Uterus (tissue), 4 donors: ENCODE data around the gene FAM76B. TPM values are rescaled to one million over a fixed set of nuclear protein-coding genes. Genes with fewer than 3 reads are reported as not detected.

Source experiments
- DNase-seq, 2 donors: peaks; one replicate each; pipeline ENCODE4 v3.0.0-alpha.2; 2019 to 2020
- H3K27ac ChIP-seq, 2 donors: fragments of 200-600 bp; sonication (generic); 1 replicate in 1 of 2; 2 replicates in 1 of 2; pipeline ENCODE4 v1.5.1; 2016 to 2018
- H3K27me3 ChIP-seq, 2 donors: fragments of 200-600 bp; sonication (generic); one replicate each; pipeline ENCODE4 v1.5.1; 2018 to 2019; ENCODE audit warnings: control low read depth in 1 of 2
- H3K36me3 ChIP-seq, 2 donors: fragments of 200-600 bp; sonication (generic); one replicate each; pipeline ENCODE4 v1.5.1; 2019; ENCODE audit warnings: control low read depth in 1 of 2
- H3K4me1 ChIP-seq, 2 donors: fragments of 200-600 bp; sonication (generic); one replicate each; pipeline ENCODE4 v1.5.1; 2018 to 2019; ENCODE audit warnings: control low read depth in 1 of 2
- H3K4me3 ChIP-seq, 2 donors: fragments of 200-600 bp; sonication (generic); 1 replicate in 1 of 2; 2 replicates in 1 of 2; pipeline ENCODE4 v1.5.1; 2018 to 2019; ENCODE audit warnings: mild to moderate bottlenecking in 1 of 2
- H3K9me3 ChIP-seq, 2 donors: fragments of 200-600 bp; sonication (generic); one replicate each; pipeline ENCODE4 v1.5.1; 2019; ENCODE audit warnings: control low read depth in 1 of 2
- CTCF ChIP-seq, 4 experiments: fragments of 200-600 bp in 2 of 4; fragments of 450-650 bp in 2 of 4; sonication (generic) in 2 of 4; IDR thresholded peaks; one replicate each; pipeline ENCODE4 v1.5.1; 2016 to 2019; ENCODE audit warnings: antibody characterized with exemption in 4 of 4, mild to moderate bottlenecking in 2 of 4, moderate library complexity in 1 of 4
- POLR2A ChIP-seq, 2 donors: fragments of 450-650 bp; IDR thresholded peaks; one replicate each; pipeline ENCODE4 v1.6.1; 2016; ENCODE audit warnings: antibody characterized with exemption in 2 of 2, mild to moderate bottlenecking in 1 of 2, moderate library complexity in 1 of 2
- intact Hi-C: fragments of 100-400 bp; cut with DNase I; formaldehyde crosslinking; loops from one replicate; pipeline ENCODE4 v1.15.1; 2023; ENCODE audit warnings: low total_unique reads
- total RNA-seq, 4 donors: library from RNA; depleted of rRNA in 3 of 4; stranded (reverse); fragments of >200 nt in 3 of 4; gene quantifications; one replicate each; pipeline versions ENCODE4 v1.1.0 to v1.2.4, GENCODE V29; 2014 to 2023
- donor health status: DM: yes; HTN: yes; CAD: no.

Gene FAM76B
- total RNA-seq, result 10 to 100 TPM; 15.9 to 63.5 (median 26.5) TPM

GRCh38 chr11:95789506-95790122 lies at the start of gene FAM76B:
Gene FAM76B (minus strand): TSS chr11:95789782. CDS start chr11:95789478, 304 bp downstream.
- H3K27ac ChIP-seq, result peak within 1 kb of the TSS; percentile 99
- H3K4me3 ChIP-seq, result peak within 1 kb of the TSS; percentile 76 to 83
- H3K9me3 ChIP-seq, result no peaks in the 10 kb centered on the region
- H3K27me3 ChIP-seq, result no peaks in the 10 kb centered on the region
- intact Hi-C loops, result no loop called here
- H3K36me3 ChIP-seq, result no peaks in the 10 kb centered on the region
- TF ChIP-seq CTCF (IDR thresholded peaks at IDR 0.05) (no peak), POLR2A (IDR thresholded peaks at IDR 0.05) (peak; percentile 81 to 92)
- peaks cover 0 to 9% of the 10 kb centered on the region in 2 donors for H3K4me1 ChIP-seq
- DNase-seq, result peak; percentile 97

DNA sequence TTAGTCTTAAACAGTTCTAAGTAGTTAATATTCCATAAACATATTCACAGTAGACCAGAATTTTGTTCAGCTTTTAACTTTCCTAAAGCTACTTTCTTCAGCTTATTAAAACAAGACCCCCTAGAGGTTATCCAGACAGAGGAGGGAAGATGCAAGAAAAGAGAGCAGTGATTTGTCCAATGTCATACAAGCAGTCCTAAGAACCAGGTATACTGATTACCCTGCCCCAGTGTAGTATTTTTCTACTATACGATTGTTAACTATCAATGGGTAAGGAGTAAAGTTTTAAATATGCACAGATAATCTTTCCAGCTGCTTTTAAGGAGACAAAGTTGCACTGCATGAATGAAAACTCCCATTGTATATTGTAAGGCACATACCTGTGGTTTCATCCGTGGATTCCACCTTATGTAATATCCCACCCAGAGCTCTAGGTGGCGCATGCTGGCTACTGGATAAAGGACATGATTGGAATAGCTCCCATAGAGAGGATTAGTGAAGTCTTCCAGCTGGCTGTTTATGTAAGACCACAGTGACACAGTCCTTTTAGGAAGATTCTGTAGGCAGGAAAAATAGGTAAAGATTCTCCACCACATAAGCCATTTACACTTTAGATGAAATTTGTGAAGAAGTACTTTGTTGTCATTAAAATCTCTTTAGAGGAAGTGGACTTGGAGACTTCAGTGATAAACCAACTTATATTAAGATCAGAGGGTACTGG lies 46.3 kb upstream of the FAM76B start:
- TF ChIP-seq POLR2A (IDR thresholded peaks at IDR 0.05), result no peak
- TF ChIP-seq CTCF (IDR thresholded peaks at IDR 0.05), result peak; percentile 79 to 87 (median 82)
- Histone ChIP-seq H3K27me3 (no peaks in the 10 kb centered on the region), H3K9me3 (no peaks in the 10 kb centered on the region), H3K36me3 (no peaks in the 10 kb centered on the region), H3K4me3 (no peak overlapping the region), H3K27ac (peak overlapping the region; percentile 4 to 47), H3K4me1 (no peaks in the 10 kb centered on the region)
- peak; percentile 44 to 59 for DNase-seq
- intact Hi-C loops, result no loop called here

- H3K36me3 ChIP-seq, result no peaks in the 10 kb centered on the region
- no peak overlapping the region for H3K27ac ChIP-seq
- intact Hi-C loops, result no loop called here
- no peaks in the 10 kb centered on the region for H3K27me3 ChIP-seq
- DNase-seq, result no peak
- TF ChIP-seq CTCF (IDR thresholded peaks at IDR 0.05) (no peak), POLR2A (IDR thresholded peaks at IDR 0.05) (no peak)
- no peaks in the 10 kb centered on the region for H3K4me1 ChIP-seq
- H3K4me3 ChIP-seq, result no peak overlapping the region
- no peaks in the 10 kb centered on the region for H3K9me3 ChIP-seq
Measured at GRCh38 chr11:95835351-95835750, 45.8 kb upstream of the FAM76B start.

DNA sequence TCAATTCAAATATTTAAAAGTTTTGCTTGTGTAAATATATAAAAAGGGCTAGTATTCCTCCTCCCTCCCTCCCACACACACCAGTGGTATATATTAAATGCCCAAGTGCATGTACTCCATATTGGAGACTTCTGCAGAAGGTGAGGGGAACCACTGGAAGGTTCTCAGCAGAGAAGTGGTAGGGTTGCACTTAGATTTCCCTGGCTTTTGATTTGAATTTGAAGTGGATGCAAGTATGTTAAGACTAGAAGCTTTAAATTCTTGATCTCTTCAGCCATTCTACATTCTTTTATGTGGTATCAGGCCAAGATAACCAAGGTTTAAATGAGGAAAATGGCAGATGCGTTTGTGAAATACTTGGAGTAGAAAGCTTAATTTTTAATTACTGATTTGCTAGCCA lies 43.8 kb upstream of the FAM76B start:
- TF ChIP-seq POLR2A (IDR thresholded peaks at IDR 0.05) (no peak), CTCF (IDR thresholded peaks at IDR 0.05) (no peak)
- H3K36me3 ChIP-seq, result no peaks in the 10 kb centered on the region
- H3K4me1 ChIP-seq, result no peaks in the 10 kb centered on the region
- intact Hi-C loops, result no loop called here
- no peaks in the 10 kb centered on the region for H3K27me3 ChIP-seq
- no peak for DNase-seq
- no peak overlapping the region for H3K27ac ChIP-seq
- H3K4me3 ChIP-seq, result no peak overlapping the region
- H3K9me3 ChIP-seq, result no peaks in the 10 kb centered on the region

DNA sequence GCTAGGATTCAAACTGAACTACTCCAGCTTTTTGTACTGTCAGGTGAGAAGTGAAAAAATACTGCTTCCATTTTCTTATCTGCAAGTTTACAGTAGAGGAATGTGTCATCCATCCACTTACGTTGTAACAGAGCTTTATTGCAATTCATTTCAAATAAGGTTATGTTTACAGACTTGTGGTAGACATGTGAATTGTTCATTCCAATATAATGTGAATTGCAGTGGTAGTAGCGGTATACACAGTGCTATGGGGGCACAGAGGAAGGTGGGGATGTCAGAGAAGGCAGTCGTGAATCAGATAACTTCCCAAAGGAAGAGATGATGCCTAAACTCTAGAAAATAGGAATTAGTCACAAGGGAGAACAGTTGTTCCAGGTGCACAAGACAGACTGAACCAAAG lies 43.2 kb upstream of the FAM76B start:
- Histone ChIP-seq H3K36me3 (no peaks in the 10 kb centered on the region), H3K4me3 (no peak overlapping the region), H3K27ac (no peak overlapping the region), H3K4me1 (no peaks in the 10 kb centered on the region), H3K27me3 (no peaks in the 10 kb centered on the region), H3K9me3 (no peaks in the 10 kb centered on the region)
- DNase-seq, result no peak
- intact Hi-C loops, result no loop called here
- TF ChIP-seq CTCF (IDR thresholded peaks at IDR 0.05), result no peak
- no peak for TF ChIP-seq POLR2A (IDR thresholded peaks at IDR 0.05)
